NK-92 (cell line): ENCODE results near the gene DHDDS.
"Not testable (repeated sequence)": the region's sequence is repeated elsewhere in the genome, so short reads cannot be mapped to it uniquely, and the experiment has no call there.

Experiments
- DNase-seq: peaks from one replicate; lab custom pipeline; 2025; ENCODE audit not compliant: unreplicated experiment; lab: John Stamatoyannopoulos, UW

DHDDS gene

DNA sequence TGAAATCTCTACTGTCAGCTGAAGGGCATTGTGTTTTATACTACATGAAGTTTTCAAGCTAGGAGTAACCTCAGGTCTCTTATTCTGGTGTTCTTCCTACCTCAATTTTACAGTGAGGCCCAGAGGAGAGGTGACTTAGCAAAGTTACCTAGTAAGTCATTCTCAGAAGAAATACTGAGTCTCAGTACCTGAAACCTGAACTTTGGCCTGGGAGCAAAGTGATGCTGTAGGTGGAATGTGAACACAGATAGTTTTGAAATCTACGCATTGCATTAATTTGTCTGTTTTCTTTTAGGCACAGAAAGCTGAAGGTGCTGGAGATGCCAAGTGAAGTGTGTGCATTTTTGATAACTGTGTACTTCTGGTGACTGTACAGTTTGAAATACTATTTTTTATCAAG is 42.7 kb downstream of the DHDDS start:
- DNase-seq: no peak

- DNase-seq: no peak
These were observed 43.9 kb downstream of the DHDDS start for GRCh38 chr1:26475989-26476388.

DNA sequence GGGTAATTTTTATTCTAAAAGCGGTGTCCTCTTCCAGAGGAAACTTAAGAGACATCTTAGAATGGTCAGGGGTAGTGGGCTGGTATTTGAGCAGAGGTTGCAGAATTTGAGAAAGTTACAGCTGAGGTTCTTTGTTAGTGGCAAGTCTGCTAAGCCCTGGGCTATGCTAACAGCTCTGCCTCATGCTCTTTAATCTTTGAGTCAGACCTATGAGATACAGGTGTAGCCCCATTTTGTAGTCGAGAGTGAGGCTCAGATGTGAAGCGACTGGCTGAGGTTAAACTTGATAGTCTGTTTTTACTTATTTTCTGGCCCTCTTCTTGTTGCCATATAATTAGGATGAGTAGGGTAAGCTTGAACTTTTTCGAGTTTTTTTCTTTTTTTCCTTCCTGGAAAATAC is 44.8 kb downstream of the DHDDS start:
- DNase-seq: no peak

GRCh38 chr1:26477446-26478152 is 45.5 kb downstream of the DHDDS start:
- DNase-seq: no peak

- DNase-seq: no peak
These were observed 46.0 kb downstream of the DHDDS start for GRCh38 chr1:26478159-26478558.

- no peak for DNase-seq
These were observed 46.9 kb downstream of the DHDDS start for GRCh38 chr1:26478988-26479387.

GRCh38 chr1:26482921-26483320 is 50.8 kb downstream of the DHDDS start:
- no peak for DNase-seq

- no peak for DNase-seq
These were observed 51.9 kb downstream of the DHDDS start for GRCh38 chr1:26483980-26484379.

DNA sequence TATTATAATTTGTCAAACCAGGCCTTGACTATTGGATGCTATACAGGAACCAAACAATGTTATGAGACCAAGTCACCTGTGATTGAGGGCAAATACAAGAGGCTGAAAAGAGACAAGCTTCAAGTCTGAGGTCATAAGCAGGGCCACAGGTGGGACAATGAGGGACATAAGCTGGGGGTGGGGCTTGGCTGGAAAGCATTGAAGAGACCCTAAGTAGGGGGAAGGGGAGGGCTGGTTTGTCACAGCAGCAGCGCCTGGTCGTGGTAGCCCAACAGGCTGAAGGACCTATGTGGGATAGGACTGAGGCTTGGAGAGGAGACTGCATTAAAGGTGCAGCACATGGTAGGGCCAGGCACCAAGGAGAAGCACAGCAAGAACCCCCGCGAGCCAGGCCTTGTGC is 58.0 kb downstream of the DHDDS start:
- no peak for DNase-seq

DNA sequence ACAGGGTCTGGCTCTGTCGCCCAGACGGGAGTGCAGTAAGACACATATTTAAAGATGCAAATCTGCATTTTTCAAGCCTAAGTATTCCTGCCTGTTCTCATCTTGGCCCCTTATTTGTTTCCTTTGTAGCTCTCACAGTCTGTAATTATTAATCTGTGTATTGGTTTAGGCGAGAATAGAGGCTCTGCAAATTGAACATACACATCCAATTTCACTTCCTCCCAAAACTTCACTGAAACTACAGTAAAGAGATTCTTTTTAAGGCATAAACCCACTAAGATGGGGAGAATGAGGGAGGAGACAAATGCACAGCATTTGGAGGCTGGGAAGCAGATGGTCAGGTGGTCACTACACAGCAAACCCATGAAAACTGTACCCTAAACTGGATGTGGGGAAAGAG is 61.1 kb downstream of the DHDDS start:
- no peak for DNase-seq

DNA sequence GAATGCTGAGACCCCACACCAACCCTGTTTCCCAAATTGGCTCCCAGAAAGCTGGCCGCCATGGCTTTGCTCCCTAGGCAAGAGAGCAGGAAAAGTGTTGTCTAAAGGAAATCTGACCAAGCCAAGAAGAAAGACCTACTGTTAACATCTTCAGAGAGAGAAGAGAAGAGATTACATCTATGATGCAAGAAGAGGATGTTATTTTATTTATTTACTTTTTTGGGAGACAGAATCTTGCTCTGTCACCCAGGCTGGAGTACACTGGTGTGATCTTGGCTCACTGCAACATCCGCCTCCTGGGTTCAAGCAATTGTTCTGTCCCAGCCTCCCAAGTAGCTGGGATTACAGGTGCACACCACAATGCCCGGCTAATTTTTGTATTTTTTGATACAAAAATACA is 61.8 kb downstream of the DHDDS start:
- no peak for DNase-seq

DNA sequence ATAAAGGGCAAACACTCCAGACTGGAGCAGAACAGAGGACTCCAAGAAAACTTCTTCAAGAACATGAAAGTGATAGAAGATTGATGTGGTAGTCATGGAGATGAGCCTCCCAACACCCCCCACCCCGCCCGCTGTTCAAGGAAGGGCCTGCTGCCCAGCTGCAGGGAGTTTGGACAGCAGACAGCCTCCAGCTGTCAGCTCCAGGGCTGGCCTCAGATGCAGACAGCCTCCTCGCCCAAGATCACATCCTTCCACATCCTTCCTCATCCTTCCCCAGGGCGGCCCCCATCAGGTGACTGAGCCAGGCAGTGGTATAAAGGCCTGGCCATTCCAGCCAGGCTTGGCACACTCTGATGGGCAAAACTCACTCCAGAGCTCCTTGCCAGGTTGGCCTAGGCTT is 64.7 kb downstream of the DHDDS start:
- no peak for DNase-seq

- DNase-seq: no peak
These were observed 66.8 kb downstream of the DHDDS start for GRCh38 chr1:26498894-26499293.

DNA sequence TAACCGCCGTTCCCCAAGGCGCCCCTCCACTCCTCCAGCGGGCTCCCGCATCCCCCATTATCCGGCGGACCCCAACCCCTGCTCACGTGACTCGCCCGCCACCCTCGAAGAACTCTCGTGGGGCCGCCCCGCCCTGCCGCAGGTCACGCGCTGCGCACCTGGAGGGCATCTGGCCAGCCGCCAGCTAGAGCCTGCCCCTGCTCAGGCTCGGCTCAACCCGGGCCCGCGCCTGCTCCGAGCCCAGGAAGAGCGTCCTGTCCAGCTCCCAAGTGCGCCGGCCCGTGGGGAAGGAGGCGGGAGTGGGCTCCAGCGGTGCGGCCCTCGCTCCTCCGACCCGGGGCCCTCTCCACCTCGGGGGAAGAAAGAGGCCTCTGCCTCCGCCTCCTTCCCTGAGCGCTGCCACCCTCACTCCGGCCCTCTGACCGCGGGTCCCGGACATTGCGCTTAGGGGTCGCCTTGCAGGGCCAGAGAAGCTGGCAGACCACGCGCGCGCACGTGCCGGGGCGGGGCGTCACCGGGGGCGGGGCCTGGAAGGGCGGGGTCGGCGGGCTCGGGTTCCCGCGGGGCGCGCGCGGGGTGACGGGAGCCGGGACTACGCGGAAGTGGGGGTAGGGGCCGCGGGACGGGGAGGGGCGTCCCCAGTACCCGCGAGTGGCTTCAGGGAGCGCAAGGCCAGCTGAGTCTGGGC is 68.5 kb downstream of the DHDDS start:
- no peak for DNase-seq

DNA sequence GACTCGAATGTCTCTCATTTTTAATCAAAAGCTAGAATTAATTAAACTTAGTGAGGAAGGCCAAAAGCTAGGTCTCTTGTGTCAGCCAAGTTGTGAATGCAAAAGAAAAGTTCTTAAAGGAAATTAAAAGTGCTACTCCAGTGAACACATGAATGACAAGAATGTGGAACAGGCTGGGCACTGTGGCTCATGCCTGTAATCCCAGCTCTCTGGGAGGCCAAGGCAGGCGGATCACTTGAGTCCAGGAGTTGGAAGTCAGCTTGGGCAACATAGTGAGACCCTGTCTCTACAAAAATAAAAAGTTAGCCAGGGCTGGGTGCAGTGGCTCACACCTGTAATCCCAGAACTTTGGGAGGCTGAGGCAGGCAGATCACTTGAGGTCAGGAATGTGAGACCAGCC is 78.6 kb downstream of the DHDDS start:
- DNase-seq: not testable (repeated sequence)

- not testable (repeated sequence) for DNase-seq
These were observed 83.7 kb downstream of the DHDDS start for GRCh38 chr1:26515836-26516235.

DNA sequence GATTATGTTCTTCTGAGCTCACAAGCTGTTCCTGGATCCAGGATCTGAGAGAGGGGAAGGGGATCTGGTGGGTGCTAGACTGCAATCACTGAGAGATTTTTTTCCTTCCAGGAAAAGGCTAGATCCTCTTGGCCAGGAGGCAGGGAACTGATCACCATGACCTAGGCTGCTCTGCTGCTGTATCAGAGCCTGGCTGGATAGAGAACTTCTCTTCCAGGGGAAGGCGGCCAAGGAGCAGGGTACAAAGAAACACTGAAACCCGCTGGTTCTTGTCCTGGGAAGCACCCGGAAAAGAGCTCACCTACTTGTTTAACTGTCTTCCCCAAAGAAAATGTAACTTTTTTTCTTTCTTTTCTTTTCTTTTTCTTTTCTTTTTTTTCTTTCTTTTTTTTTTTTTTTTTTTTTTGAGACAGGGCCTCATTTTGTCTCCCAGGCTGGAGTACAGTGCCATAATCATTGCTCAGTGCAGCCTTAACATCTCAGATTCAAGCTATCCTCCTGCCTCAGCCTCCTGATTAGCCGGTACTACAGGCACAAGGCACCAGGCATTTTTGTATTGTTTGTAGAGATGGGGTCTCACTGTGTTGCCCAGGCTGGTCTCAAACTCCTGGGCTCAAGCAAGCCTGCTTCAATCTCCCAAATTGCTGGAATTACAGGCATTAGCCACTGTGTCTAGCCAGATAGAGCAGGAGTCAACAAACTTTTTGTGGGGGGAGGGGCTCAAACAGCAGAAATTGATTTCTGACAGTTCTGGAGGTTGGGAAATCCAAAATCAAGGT is 85.1 kb downstream of the DHDDS start:
- no peak for DNase-seq

- DNase-seq: no peak
These were observed 85.6 kb downstream of the DHDDS start for GRCh38 chr1:26517766-26518049.

DNA sequence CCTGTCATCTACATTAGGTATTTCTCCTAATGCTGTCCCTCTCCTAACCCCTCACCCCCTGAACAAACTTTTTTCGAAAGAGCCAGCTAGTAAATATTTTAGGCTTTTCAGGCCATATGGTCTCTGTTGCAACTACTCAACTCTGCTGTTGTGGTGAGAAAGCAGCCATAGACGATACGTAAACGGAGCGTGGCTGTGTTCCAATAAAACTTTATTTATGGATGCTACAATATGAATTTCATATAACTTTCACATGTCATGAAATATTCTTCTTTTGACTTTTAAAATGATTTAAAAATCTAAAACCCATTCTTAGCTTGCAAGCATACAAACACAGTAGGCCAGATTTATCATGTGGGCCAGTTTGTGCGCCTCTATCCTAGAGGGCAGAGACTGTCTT is 86.2 kb downstream of the DHDDS start:
- no peak for DNase-seq

DNA sequence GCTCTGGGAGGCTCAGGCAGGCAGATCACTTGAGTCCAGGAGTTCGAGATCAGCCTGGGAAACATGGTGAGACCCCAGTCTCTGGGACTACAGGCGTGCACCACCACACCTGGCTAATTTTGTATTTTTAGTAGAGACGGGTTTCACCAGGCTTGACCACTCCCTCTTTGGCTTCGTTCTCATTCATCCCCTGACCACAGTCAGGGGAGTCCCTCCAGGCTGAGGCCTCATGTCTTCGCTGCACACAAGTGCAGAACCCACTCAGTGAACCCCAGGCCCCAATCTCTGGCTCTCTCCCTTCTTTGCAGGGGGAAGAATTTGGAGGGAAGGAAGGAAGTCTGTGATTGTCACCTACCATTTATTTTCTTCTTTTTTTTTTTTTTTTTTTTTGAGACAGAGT is 88.2 kb downstream of the DHDDS start:
- no peak for DNase-seq
